ENCODE results near the gene CCDC136.

CCDC136 gene

GRCh38 chr7:128791121-128791971, at the start of gene CCDC136:
Gene CCDC136, plus strand, starts transcription at chr7:128791968. Its CDS starts 444 bp downstream, at chr7:128792412.
- peak; percentile 60 for DNase-seq (ENCODE audit: low read depth, low spot score)

- no peak for DNase-seq (ENCODE audit: low read depth, low spot score)
These were observed 49.6 kb upstream of the CCDC136 start for GRCh38 chr7:128742206-128742605.

- DNase-seq (ENCODE audit: low read depth, low spot score) = no peak
These were observed 48.5 kb upstream of the CCDC136 start for GRCh38 chr7:128743112-128743772.

GRCh38 chr7:128744366-128744905, 47.3 kb upstream of the CCDC136 start:
- no peak for DNase-seq (ENCODE audit: low read depth, low spot score)

GRCh38 chr7:128745706-128746105, 46.1 kb upstream of the CCDC136 start:
- DNase-seq (ENCODE audit: low read depth, low spot score) = no peak

GRCh38 chr7:128747327-128748079, 44.3 kb upstream of the CCDC136 start:
- no peak for DNase-seq (ENCODE audit: low read depth, low spot score)

- DNase-seq (ENCODE audit: low read depth, low spot score) = no peak
These were observed 39.5 kb upstream of the CCDC136 start for GRCh38 chr7:128752251-128752650.

GRCh38 chr7:128755075-128755818, 36.5 kb upstream of the CCDC136 start:
- no peak for DNase-seq (ENCODE audit: low read depth, low spot score)

GRCh38 chr7:128755819-128756476, 35.8 kb upstream of the CCDC136 start:
- DNase-seq (ENCODE audit: low read depth, low spot score) = no peak

- DNase-seq (ENCODE audit: low read depth, low spot score) = no peak
These were observed 34.6 kb upstream of the CCDC136 start for GRCh38 chr7:128757203-128757602.

- DNase-seq (ENCODE audit: low read depth, low spot score) = no peak
These were observed 33.2 kb upstream of the CCDC136 start for GRCh38 chr7:128758553-128758952.

- no peak for DNase-seq (ENCODE audit: low read depth, low spot score)
These were observed 32.5 kb upstream of the CCDC136 start for GRCh38 chr7:128759242-128759641.

- no peak for DNase-seq (ENCODE audit: low read depth, low spot score)
These were observed 28.2 kb upstream of the CCDC136 start for GRCh38 chr7:128763541-128763940.

GRCh38 chr7:128767475-128768110, 24.2 kb upstream of the CCDC136 start:
- DNase-seq (ENCODE audit: low read depth, low spot score) = no peak

GRCh38 chr7:128770233-128770632, 21.5 kb upstream of the CCDC136 start:
- DNase-seq (ENCODE audit: low read depth, low spot score) = no peak

GRCh38 chr7:128773604-128774003, 18.2 kb upstream of the CCDC136 start:
- DNase-seq (ENCODE audit: low read depth, low spot score) = no peak

GRCh38 chr7:128774029-128774689, 17.6 kb upstream of the CCDC136 start:
- DNase-seq (ENCODE audit: low read depth, low spot score) = no peak

GRCh38 chr7:128774921-128775320, 16.8 kb upstream of the CCDC136 start:
- DNase-seq (ENCODE audit: low read depth, low spot score) = no peak

GRCh38 chr7:128775744-128776474, 15.9 kb upstream of the CCDC136 start, which contains the start of gene OPN1SW:
Gene OPN1SW, minus strand, starts transcription at chr7:128775794. Its CDS starts 13 bp downstream, at chr7:128775781.
- DNase-seq (ENCODE audit: low read depth, low spot score) = no peak
